ENCODE measurements around the gene COL11A2.
"Not testable (repeated sequence)": the region's sequence is repeated elsewhere in the genome, so short reads cannot be mapped to it uniquely, and the experiment has no call there.

COL11A2 gene
- 1.3 to 3.5 (median 2.4) reads per million in 9 experiments for total RNA-seq

GRCh38 chr6:33192105-33192646 lies at the start of gene COL11A2:
Gene COL11A2, minus strand, starts transcription at chr6:33192467. Its CDS starts 227 bp downstream, at chr6:33192240.
- Mint-ChIP-seq H3K27ac (no peak within 1 kb of the TSS), H3K36me3 (ENCODE audit: insufficient read depth) (peaks cover 31% of the 10 kb centered on the region), H3K4me1 (ENCODE audit: low read depth in 2 of 2) (peaks cover 6 to 12% of the 10 kb centered on the region in 2 donors), H3K4me3 (peak within 1 kb of the TSS; percentile 63 to 72), H3K9me3 (no peaks in the 10 kb centered on the region), H3K27me3 (peaks cover 49 to 55% of the 10 kb centered on the region in 2 donors)
- peak; percentile 70 for ATAC-seq (replicated peaks)
- no peak for DNase-seq

DNA sequence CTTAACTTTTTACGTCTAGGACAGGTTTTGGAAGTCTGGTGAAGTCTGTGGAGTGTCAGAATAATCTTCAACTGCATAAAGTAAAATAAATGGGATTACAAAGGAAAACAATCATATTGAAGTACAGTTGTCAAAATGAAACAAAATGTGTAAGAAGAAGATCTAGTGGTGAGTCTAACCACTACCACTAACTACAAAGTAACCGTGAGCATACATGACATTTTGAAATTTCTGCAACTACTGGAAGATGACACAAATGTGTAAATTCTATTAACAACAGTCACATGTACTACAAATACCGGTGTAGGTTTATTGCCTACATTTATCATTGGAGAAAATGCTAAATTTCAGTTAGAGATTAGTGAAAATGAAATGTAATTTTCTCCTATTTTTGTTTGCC lies 49.7 kb upstream of the COL11A2 start:
- H3K9me3 Mint-ChIP-seq: no peaks in the 10 kb centered on the region
- DNase-seq (no peak), ATAC-seq (replicated peaks) (peak; percentile 26)
- H3K4me1 Mint-ChIP-seq (ENCODE audit: low read depth in 2 of 2): no peaks in the 10 kb centered on the region
- H3K36me3 Mint-ChIP-seq (ENCODE audit: insufficient read depth): peaks cover 7% of the 10 kb centered on the region
- no peak overlapping the region for H3K27ac Mint-ChIP-seq
- H3K27me3 Mint-ChIP-seq: peaks cover 20 to 28% of the 10 kb centered on the region in 2 donors
- H3K4me3 Mint-ChIP-seq: no peak overlapping the region

DNA sequence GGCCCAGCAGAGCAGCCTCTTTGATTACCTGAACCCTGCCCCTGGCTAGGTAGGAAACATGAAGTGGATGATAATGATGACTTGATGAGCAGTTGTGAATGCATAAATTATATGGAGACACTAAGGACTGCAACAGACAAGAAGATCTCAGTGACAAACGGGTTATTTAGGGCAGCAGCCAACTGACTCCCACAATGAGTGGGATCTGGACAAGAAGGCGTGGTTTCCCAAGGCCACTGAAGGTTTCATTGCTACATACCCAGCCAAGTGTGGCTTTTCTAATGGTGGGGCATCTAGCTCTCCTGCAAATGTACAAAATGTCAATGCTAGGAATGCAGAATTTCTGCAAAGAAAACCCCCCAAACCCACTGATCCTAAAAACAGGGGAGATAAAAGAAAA lies 45.5 kb upstream of the COL11A2 start:
- H3K36me3 Mint-ChIP-seq (ENCODE audit: insufficient read depth): peaks cover 3% of the 10 kb centered on the region
- H3K9me3 Mint-ChIP-seq: no peaks in the 10 kb centered on the region
- H3K27me3 Mint-ChIP-seq: peaks cover 39 to 55% of the 10 kb centered on the region in 2 donors
- no peaks in the 10 kb centered on the region for H3K4me1 Mint-ChIP-seq (ENCODE audit: low read depth in 2 of 2)
- H3K4me3 Mint-ChIP-seq: no peak overlapping the region
- ATAC-seq (replicated peaks): no peak
- DNase-seq: no peak
- H3K27ac Mint-ChIP-seq: no peak overlapping the region

DNA sequence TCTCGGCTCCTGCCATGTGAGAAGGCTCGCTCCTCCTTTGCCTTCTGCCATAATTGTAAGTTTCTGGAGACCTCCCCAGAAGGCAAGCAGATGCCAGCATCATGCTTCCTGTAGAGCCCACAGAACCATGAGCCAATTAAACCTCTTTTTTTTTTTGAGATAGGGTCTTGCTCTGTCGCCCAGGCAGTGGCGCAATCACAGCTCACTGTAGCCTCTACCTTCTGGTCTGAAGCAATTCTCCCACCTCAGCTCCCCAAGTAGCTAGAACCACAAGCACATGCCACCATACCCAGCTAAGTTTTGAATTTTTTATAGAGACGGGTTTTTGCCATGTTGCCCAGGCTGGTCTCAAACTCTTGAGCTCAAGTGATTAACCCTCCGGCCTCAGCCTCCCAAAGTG lies 44.6 kb upstream of the COL11A2 start:
- H3K9me3 Mint-ChIP-seq: no peaks in the 10 kb centered on the region
- no peak overlapping the region for H3K27ac Mint-ChIP-seq
- no peaks in the 10 kb centered on the region for H3K4me1 Mint-ChIP-seq (ENCODE audit: low read depth in 2 of 2)
- ATAC-seq (replicated peaks) (no peak), DNase-seq (no peak)
- no peak overlapping the region for H3K4me3 Mint-ChIP-seq
- peaks cover 3% of the 10 kb centered on the region for H3K36me3 Mint-ChIP-seq (ENCODE audit: insufficient read depth)
- peaks cover 39 to 64% of the 10 kb centered on the region in 2 donors for H3K27me3 Mint-ChIP-seq

- DNase-seq: no peak
- Mint-ChIP-seq H3K27ac (no peak overlapping the region), H3K4me1 (ENCODE audit: low read depth in 2 of 2) (no peaks in the 10 kb centered on the region), H3K4me3 (no peak overlapping the region), H3K9me3 (no peaks in the 10 kb centered on the region), H3K36me3 (ENCODE audit: insufficient read depth) (peaks cover 3% of the 10 kb centered on the region), H3K27me3 (peaks cover 43 to 69% of the 10 kb centered on the region in 2 donors)
- ATAC-seq (replicated peaks): no peak
These were observed 44.1 kb upstream of the COL11A2 start for GRCh38 chr6:33236328-33236727.

DNA sequence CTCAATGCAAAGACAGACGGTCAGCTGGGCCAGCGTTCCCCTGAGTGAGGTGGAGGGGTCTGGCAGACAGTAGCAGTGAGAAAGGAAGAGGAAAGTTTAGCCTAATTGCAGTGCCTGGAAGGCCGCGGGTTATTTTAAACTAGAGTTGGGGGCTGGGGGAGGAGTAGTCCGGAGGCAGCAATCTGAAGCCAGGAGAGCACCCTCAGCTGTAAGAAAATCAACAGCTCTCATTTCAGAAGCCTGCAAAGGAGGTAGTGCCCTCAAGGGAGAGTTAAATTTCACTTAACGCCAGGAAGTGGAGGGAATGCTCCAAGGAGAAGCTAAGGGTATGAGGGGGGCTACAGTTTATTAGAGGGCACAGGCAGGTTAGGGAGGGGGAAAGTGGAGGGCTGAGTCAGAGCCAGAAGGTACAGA lies 43.0 kb upstream of the COL11A2 start:
- H3K9me3 Mint-ChIP-seq: no peaks in the 10 kb centered on the region

GRCh38 chr6:33226503-33227120 lies 34.3 kb upstream of the COL11A2 start:
- peaks cover 50 to 70% of the 10 kb centered on the region in 2 donors for H3K27me3 Mint-ChIP-seq
- H3K9me3 Mint-ChIP-seq; ATAC-seq (replicated peaks); H3K4me1 Mint-ChIP-seq (ENCODE audit: low read depth in 2 of 2); H3K27ac Mint-ChIP-seq; H3K4me3 Mint-ChIP-seq; H3K36me3 Mint-ChIP-seq (ENCODE audit: insufficient read depth); DNase-seq: not testable (repeated sequence)

More for the DNA sequence above, 43.0 kb upstream of the COL11A2 start:
- H3K27me3 Mint-ChIP-seq: peaks cover 43 to 73% of the 10 kb centered on the region in 2 donors
- H3K4me1 Mint-ChIP-seq (ENCODE audit: low read depth in 2 of 2): no peaks in the 10 kb centered on the region
- ATAC-seq (replicated peaks) (no peak), DNase-seq (no peak)
- H3K36me3 Mint-ChIP-seq (ENCODE audit: insufficient read depth): peaks cover 3% of the 10 kb centered on the region
- no peak overlapping the region for H3K27ac Mint-ChIP-seq
- no peak overlapping the region for H3K4me3 Mint-ChIP-seq

DNA sequence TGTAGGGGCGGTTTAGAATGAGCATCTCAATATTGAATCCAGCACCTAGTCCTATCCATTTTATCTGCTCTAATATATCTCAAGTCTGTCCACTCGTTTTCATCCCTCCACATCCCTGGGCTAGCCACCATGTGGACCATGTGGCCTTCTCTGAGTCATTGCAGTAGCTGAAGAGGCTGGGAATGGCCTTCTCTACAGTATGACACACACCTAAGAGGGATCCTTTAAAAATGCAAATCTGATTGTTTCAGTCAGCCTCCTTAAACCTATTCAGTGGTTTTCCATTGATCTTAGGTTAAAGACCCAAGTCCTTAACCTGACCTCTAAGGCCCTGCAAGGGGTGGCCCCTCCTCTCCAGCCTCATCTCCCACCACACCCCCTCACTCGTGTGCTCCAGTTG lies 25.4 kb upstream of the COL11A2 start:
- DNase-seq (no peak), ATAC-seq (replicated peaks) (no peak)
- peaks cover 3% of the 10 kb centered on the region for H3K36me3 Mint-ChIP-seq (ENCODE audit: insufficient read depth)
- no peak overlapping the region for H3K4me3 Mint-ChIP-seq
- no peak overlapping the region for H3K27ac Mint-ChIP-seq
- H3K9me3 Mint-ChIP-seq: no peaks in the 10 kb centered on the region
- H3K27me3 Mint-ChIP-seq: peaks cover 81 to 91% of the 10 kb centered on the region in 2 donors
- peaks cover 13 to 17% of the 10 kb centered on the region in 2 donors for H3K4me1 Mint-ChIP-seq (ENCODE audit: low read depth in 2 of 2)

- H3K4me3 Mint-ChIP-seq: no peak overlapping the region
- H3K9me3 Mint-ChIP-seq: no peaks in the 10 kb centered on the region
- ATAC-seq (replicated peaks) (no peak), DNase-seq (no peak)
- H3K36me3 Mint-ChIP-seq (ENCODE audit: insufficient read depth): peaks cover 4% of the 10 kb centered on the region
- H3K27ac Mint-ChIP-seq: no peak overlapping the region
- peaks cover 15 to 19% of the 10 kb centered on the region in 2 donors for H3K4me1 Mint-ChIP-seq (ENCODE audit: low read depth in 2 of 2)
- peaks cover 81 to 91% of the 10 kb centered on the region in 2 donors for H3K27me3 Mint-ChIP-seq
These were observed 25.0 kb upstream of the COL11A2 start for GRCh38 chr6:33217246-33217645.

- Mint-ChIP-seq H3K36me3 (ENCODE audit: insufficient read depth) (peaks cover 7% of the 10 kb centered on the region), H3K27me3 (peaks cover 72 to 85% of the 10 kb centered on the region in 2 donors), H3K9me3 (no peaks in the 10 kb centered on the region), H3K4me1 (ENCODE audit: low read depth in 2 of 2) (peaks cover 15 to 19% of the 10 kb centered on the region in 2 donors), H3K4me3 (no peak overlapping the region), H3K27ac (no peak overlapping the region)
- DNase-seq (no peak), ATAC-seq (replicated peaks) (no peak)
These were observed 23.9 kb upstream of the COL11A2 start for GRCh38 chr6:33216117-33216649.

GRCh38 chr6:33215271-33216116 lies 23.2 kb upstream of the COL11A2 start:
- Mint-ChIP-seq H3K4me3 (no peak overlapping the region), H3K4me1 (ENCODE audit: low read depth in 2 of 2) (peaks cover 15 to 19% of the 10 kb centered on the region in 2 donors), H3K27ac (no peak overlapping the region), H3K27me3 (peaks cover 70 to 82% of the 10 kb centered on the region in 2 donors), H3K36me3 (ENCODE audit: insufficient read depth) (peaks cover 10% of the 10 kb centered on the region), H3K9me3 (no peaks in the 10 kb centered on the region)
- DNase-seq (no peak), ATAC-seq (replicated peaks) (no peak)

- peak overlapping the region; percentile 27 to 49 for H3K27ac Mint-ChIP-seq
- peak overlapping the region; percentile 49 to 58 for H3K4me3 Mint-ChIP-seq
- peaks cover 13% of the 10 kb centered on the region for H3K36me3 Mint-ChIP-seq (ENCODE audit: insufficient read depth)
- DNase-seq (no peak), ATAC-seq (replicated peaks) (no peak)
- peaks cover 24 to 27% of the 10 kb centered on the region in 2 donors for H3K4me1 Mint-ChIP-seq (ENCODE audit: low read depth in 2 of 2)
- no peaks in the 10 kb centered on the region for H3K9me3 Mint-ChIP-seq
- peaks cover 62 to 70% of the 10 kb centered on the region in 2 donors for H3K27me3 Mint-ChIP-seq
These were observed 21.7 kb upstream of the COL11A2 start for GRCh38 chr6:33213989-33214335.

DNA sequence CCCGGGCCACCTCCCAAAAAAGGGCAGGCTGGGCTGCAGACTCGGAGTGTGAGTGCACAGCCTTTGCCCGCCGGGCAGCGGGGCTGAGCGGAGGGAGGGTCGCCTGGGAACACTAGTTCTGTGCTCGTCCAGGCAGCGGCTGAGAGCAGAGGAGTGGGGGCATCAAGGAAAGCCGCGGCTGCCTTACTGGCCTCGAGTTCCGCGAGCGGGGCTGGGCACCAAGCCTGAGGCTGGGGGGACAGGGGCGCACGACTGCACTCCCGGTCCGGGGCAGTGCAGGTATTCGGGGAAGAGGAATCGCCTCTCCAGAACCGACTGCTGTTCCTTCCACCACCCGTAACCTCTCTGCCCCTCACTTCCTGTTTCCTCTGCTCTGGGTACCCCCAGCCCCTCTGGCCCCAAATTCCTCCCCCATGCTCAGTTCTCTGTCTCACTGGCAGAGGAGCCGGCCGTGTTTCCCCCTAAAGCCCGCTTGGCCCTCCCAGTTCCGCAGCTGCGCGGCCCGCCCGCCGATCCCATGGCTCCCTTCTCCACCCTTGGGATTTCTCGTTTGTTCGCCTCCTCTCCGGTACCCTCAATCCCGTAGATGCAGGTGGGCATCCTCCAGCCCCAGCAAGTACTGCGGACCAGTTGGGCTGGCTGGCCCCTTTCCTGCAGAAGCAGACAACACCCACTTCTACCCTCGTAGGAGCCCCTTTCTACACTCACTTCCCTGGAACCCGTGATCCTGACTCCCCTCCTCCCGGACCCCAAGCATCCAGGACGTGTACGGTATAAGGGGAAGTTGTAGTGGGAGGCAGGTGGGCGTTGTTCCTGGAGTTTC lies 21.1 kb upstream of the COL11A2 start:
- peaks cover 56 to 64% of the 10 kb centered on the region in 2 donors for H3K27me3 Mint-ChIP-seq
- H3K9me3 Mint-ChIP-seq: no peaks in the 10 kb centered on the region
- H3K27ac Mint-ChIP-seq: peak overlapping the region; percentile 27 to 49
- peak overlapping the region; percentile 49 to 58 for H3K4me3 Mint-ChIP-seq
- ATAC-seq (replicated peaks) (peak; percentile 21), DNase-seq (no peak)
- H3K36me3 Mint-ChIP-seq (ENCODE audit: insufficient read depth): peaks cover 16% of the 10 kb centered on the region
- H3K4me1 Mint-ChIP-seq (ENCODE audit: low read depth in 2 of 2): peaks cover 27 to 31% of the 10 kb centered on the region in 2 donors

All from effector memory CD8-positive, alpha-beta T cell (primary cell).